HEK293 (cell line): Measurements from ENCODE around the gene AP5Z1.

ENCODE experiments used
- OVOL3 ChIP-seq: fragments of 450-650 bp; formaldehyde crosslinking; IDR thresholded peaks from 2 replicates; pipeline ENCODE4 v1.5.1; 2016; ENCODE audit warnings: missing biosample characterization, missing genetic modification characterization
- REPIN1 ChIP-seq: fragments of 450-650 bp; formaldehyde crosslinking; IDR thresholded peaks from 2 replicates; pipeline ENCODE4 v1.5.1; 2017; ENCODE audit warnings: missing biosample characterization, missing genetic modification characterization, low read depth
- SETDB1 ChIP-seq: IDR thresholded peaks from one replicate; pipeline ENCODE4 v1.6.1; 2017; ENCODE audit warnings: mild to moderate bottlenecking, low read length, moderate library complexity, mixed read lengths; ENCODE audit not compliant: insufficient read length
- YY1 ChIP-seq: fragments of 450-650 bp; formaldehyde crosslinking; IDR thresholded peaks from 2 replicates; pipeline ENCODE4 v1.5.1; 2018; ENCODE audit warnings: missing biosample characterization, missing genetic modification characterization
- ZIC2 ChIP-seq: fragments of 450-650 bp; formaldehyde crosslinking; IDR thresholded peaks from 2 replicates; pipeline ENCODE4 v1.5.1; 2016; ENCODE audit warnings: missing biosample characterization, missing genetic modification characterization
- ZNF138 ChIP-seq: fragments of 450-650 bp; formaldehyde crosslinking; IDR thresholded peaks from 2 replicates; pipeline ENCODE4 v1.5.1; 2016; ENCODE audit warnings: missing biosample characterization, missing genetic modification characterization, borderline replicate concordance
- ZNF174 ChIP-seq: fragments of 450-650 bp; formaldehyde crosslinking; IDR thresholded peaks from 2 replicates; pipeline ENCODE4 v1.5.0; 2017; ENCODE audit warnings: missing biosample characterization, mild to moderate bottlenecking, missing genetic modification characterization
- ZNF184 ChIP-seq: fragments of 450-650 bp; IDR thresholded peaks from 2 replicates; pipeline ENCODE4 v1.5.1; 2018; ENCODE audit warnings: missing biosample characterization, mild to moderate bottlenecking, missing genetic modification characterization
- ZNF2 ChIP-seq: fragments of 450-650 bp; formaldehyde crosslinking; IDR thresholded peaks from 2 replicates; pipeline ENCODE4 v1.5.1; 2016; ENCODE audit warnings: missing biosample characterization, missing genetic modification characterization
- ZNF274 ChIP-seq, 2 experiments: fragments of 200-500 bp in 1 of 2; fragments of 450-650 bp in 1 of 2; sonication (Bioruptor generic) in 1 of 2; formaldehyde crosslinking in 1 of 2; IDR thresholded peaks; 2 replicates each; pipeline versions ENCODE4 v1.5.1 to v1.6.1; 2014 to 2016; ENCODE audit warnings: borderline replicate concordance in 1 of 2, inconsistent platforms in 1 of 2, low read length in 1 of 2, missing biosample characterization in 1 of 2, missing genetic modification characterization in 1 of 2
- ZNF416 ChIP-seq: fragments of 450-650 bp; formaldehyde crosslinking; IDR thresholded peaks from 2 replicates; pipeline ENCODE4 v1.5.1; 2016; ENCODE audit warnings: missing biosample characterization, missing genetic modification characterization
- ZNF423 ChIP-seq: fragments of 450-650 bp; formaldehyde crosslinking; IDR thresholded peaks from 2 replicates; pipeline ENCODE4 v1.5.1; 2016; ENCODE audit warnings: missing biosample characterization, missing genetic modification characterization
- ZNF473 ChIP-seq: fragments of 450-650 bp; formaldehyde crosslinking; IDR thresholded peaks from 2 replicates; pipeline ENCODE4 v1.5.1; 2017; ENCODE audit warnings: missing biosample characterization, missing genetic modification characterization
- ZNF654 ChIP-seq: fragments of 450-650 bp; formaldehyde crosslinking; IDR thresholded peaks from 2 replicates; pipeline ENCODE4 v1.5.1; 2016; ENCODE audit warnings: low read depth, missing biosample characterization, missing genetic modification characterization
- ZNF658 ChIP-seq: fragments of 450-650 bp; formaldehyde crosslinking; IDR thresholded peaks from 2 replicates; pipeline ENCODE4; 2016; ENCODE audit warnings: missing biosample characterization, missing genetic modification characterization
- ZNF747 ChIP-seq: fragments of 450-650 bp; formaldehyde crosslinking; IDR thresholded peaks from 2 replicates; pipeline ENCODE4 v1.5.1; 2016; ENCODE audit warnings: missing biosample characterization, missing genetic modification characterization
- ZNF830 ChIP-seq: fragments of 450-650 bp; IDR thresholded peaks from 2 replicates; pipeline ENCODE4 v1.5.0; 2018; ENCODE audit warnings: missing biosample characterization, missing genetic modification characterization, low read depth, mild to moderate bottlenecking, moderate library complexity
- TF ChIP-seq, protein P1 (sequence below): fragments of 450-650 bp; formaldehyde crosslinking; IDR thresholded peaks from 2 replicates; pipeline ENCODE4 v1.5.1; 2016; ENCODE audit warnings: missing biosample characterization, missing genetic modification characterization
- TF ChIP-seq, protein P2 (sequence below): fragments of 450-650 bp; formaldehyde crosslinking; IDR thresholded peaks from 2 replicates; pipeline ENCODE4; 2016; ENCODE audit warnings: missing biosample characterization, missing genetic modification characterization
- TF ChIP-seq, protein P3 (sequence below): fragments of 450-650 bp; formaldehyde crosslinking; IDR thresholded peaks from 2 replicates; pipeline ENCODE4 v1.5.1; 2017; ENCODE audit warnings: missing biosample characterization, missing genetic modification characterization
- TF ChIP-seq, protein P4 (sequence below): fragments of 450-650 bp; formaldehyde crosslinking; IDR thresholded peaks from 2 replicates; pipeline ENCODE4 v1.5.1; 2016; ENCODE audit warnings: missing biosample characterization, missing genetic modification characterization
- TF ChIP-seq, protein P5 (sequence below): fragments of 450-650 bp; formaldehyde crosslinking; IDR thresholded peaks from 2 replicates; pipeline ENCODE4 v1.5.0; 2017; ENCODE audit warnings: missing biosample characterization, missing genetic modification characterization, borderline replicate concordance
- TF ChIP-seq, protein P6 (sequence below): fragments of 450-650 bp; formaldehyde crosslinking; IDR thresholded peaks from 2 replicates; pipeline ENCODE4 v1.5.1; 2016; ENCODE audit warnings: missing biosample characterization, missing genetic modification characterization, low read depth
- TF ChIP-seq, protein P7 (sequence below): fragments of 450-650 bp; formaldehyde crosslinking; IDR thresholded peaks from 2 replicates; pipeline ENCODE4 v1.5.1; 2017; ENCODE audit warnings: missing biosample characterization, missing genetic modification characterization

AP5Z1 gene

DNA sequence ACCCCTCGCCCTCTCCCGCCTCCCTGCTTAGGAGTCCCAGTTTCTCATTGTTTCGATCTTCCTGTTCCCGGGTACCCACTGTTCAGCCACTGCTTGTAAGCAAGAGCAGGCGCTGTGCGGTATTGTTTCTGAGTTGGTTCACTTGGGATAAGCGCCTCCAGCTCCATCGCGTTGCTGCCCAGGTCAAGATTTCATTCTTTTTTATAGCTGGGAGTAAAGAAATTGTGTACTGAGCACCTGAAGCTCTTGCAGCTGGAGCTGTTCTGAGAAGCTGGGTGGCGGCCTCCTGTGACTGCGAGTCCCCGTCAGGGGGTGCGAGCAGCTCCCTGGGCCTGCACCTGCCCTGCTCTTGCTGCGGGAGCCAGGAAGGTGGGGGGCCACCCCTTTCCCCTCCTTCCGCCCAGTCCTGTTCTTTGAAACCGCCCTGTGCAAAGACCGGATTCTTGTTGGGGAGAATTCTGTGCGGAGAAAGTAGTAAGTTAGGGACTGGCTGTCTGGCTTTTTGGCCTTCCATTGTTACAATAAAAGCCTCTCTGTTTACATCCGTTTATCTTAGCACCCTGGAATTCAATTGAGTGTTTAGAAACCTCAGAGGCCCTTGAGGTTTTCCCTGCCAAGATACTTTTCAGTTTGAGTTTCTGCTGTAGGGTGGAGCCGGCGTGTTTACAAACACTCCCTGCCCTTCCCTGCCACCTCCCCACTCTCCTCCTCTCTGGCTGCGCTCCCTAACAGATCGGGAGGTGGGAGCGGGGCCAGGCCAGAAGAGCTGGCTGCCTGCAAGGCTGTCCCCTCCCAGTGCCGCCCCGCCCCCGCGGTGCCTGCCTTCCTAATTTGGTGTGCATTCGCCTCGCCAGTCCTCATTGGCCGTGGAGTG is 30.8 kb upstream of the AP5Z1 start (continued):
- TF ChIP-seq, protein P1, sequence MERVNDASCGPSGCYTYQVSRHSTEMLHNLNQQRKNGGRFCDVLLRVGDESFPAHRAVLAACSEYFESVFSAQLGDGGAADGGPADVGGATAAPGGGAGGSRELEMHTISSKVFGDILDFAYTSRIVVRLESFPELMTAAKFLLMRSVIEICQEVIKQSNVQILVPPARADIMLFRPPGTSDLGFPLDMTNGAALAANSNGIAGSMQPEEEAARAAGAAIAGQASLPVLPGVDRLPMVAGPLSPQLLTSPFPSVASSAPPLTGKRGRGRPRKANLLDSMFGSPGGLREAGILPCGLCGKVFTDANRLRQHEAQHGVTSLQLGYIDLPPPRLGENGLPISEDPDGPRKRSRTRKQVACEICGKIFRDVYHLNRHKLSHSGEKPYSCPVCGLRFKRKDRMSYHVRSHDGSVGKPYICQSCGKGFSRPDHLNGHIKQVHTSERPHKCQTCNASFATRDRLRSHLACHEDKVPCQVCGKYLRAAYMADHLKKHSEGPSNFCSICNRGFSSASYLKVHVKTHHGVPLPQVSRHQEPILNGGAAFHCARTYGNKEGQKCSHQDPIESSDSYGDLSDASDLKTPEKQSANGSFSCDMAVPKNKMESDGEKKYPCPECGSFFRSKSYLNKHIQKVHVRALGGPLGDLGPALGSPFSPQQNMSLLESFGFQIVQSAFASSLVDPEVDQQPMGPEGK (tag by site-specific recombination): peak; percentile 94
- TF ChIP-seq, protein P2, sequence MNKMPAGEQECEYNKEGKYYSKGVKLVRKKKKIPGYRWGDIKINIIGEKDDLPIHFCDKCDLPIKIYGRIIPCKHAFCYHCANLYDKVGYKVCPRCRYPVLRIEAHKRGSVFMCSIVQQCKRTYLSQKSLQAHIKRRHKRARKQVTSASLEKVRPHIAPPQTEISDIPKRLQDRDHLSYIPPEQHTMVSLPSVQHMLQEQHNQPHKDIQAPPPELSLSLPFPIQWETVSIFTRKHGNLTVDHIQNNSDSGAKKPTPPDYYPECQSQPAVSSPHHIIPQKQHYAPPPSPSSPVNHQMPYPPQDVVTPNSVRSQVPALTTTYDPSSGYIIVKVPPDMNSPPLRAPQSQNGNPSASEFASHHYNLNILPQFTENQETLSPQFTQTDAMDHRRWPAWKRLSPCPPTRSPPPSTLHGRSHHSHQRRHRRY: no peak
- TF ChIP-seq ZNF184 (tag by site-specific recombination): no peak
- TF ChIP-seq, protein P3, sequence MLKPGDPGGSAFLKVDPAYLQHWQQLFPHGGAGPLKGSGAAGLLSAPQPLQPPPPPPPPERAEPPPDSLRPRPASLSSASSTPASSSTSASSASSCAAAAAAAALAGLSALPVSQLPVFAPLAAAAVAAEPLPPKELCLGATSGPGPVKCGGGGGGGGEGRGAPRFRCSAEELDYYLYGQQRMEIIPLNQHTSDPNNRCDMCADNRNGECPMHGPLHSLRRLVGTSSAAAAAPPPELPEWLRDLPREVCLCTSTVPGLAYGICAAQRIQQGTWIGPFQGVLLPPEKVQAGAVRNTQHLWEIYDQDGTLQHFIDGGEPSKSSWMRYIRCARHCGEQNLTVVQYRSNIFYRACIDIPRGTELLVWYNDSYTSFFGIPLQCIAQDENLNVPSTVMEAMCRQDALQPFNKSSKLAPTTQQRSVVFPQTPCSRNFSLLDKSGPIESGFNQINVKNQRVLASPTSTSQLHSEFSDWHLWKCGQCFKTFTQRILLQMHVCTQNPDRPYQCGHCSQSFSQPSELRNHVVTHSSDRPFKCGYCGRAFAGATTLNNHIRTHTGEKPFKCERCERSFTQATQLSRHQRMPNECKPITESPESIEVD (tag by site-specific recombination): peak; percentile 91
- no peak for TF ChIP-seq ZNF174 (tag by site-specific recombination)
- TF ChIP-seq, protein P4, sequence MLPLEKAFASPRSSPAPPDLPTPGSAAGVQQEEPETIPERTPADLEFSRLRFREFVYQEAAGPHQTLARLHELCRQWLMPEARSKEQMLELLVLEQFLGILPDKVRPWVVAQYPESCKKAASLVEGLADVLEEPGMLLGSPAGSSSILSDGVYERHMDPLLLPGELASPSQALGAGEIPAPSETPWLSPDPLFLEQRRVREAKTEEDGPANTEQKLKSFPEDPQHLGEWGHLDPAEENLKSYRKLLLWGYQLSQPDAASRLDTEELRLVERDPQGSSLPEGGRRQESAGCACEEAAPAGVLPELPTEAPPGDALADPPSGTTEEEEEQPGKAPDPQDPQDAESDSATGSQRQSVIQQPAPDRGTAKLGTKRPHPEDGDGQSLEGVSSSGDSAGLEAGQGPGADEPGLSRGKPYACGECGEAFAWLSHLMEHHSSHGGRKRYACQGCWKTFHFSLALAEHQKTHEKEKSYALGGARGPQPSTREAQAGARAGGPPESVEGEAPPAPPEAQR: no peak
- TF ChIP-seq ZNF830 (tag by site-specific recombination): no peak
- no peak for TF ChIP-seq ZNF416 (tag by site-specific recombination)
- no peak for TF ChIP-seq ZNF274 (IDR thresholded peaks at IDR 0.05; ENCODE audit: low read length)
- no peak for TF ChIP-seq ZNF274 (tag by site-specific recombination; IDR thresholded peaks at IDR 0.05; ENCODE audit: borderline replicate concordance)
- TF ChIP-seq OVOL3: no peak
- TF ChIP-seq ZNF2: no peak
- TF ChIP-seq, protein P5, sequence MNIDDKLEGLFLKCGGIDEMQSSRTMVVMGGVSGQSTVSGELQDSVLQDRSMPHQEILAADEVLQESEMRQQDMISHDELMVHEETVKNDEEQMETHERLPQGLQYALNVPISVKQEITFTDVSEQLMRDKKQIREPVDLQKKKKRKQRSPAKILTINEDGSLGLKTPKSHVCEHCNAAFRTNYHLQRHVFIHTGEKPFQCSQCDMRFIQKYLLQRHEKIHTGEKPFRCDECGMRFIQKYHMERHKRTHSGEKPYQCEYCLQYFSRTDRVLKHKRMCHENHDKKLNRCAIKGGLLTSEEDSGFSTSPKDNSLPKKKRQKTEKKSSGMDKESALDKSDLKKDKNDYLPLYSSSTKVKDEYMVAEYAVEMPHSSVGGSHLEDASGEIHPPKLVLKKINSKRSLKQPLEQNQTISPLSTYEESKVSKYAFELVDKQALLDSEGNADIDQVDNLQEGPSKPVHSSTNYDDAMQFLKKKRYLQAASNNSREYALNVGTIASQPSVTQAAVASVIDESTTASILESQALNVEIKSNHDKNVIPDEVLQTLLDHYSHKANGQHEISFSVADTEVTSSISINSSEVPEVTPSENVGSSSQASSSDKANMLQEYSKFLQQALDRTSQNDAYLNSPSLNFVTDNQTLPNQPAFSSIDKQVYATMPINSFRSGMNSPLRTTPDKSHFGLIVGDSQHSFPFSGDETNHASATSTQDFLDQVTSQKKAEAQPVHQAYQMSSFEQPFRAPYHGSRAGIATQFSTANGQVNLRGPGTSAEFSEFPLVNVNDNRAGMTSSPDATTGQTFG: no peak
- no peak for TF ChIP-seq ZNF658 (tag by site-specific recombination)
- no peak for TF ChIP-seq REPIN1 (tag by site-specific recombination)
- no peak for TF ChIP-seq YY1 (tag by site-specific recombination)
- no peak for TF ChIP-seq ZNF423
- TF ChIP-seq, protein P6, sequence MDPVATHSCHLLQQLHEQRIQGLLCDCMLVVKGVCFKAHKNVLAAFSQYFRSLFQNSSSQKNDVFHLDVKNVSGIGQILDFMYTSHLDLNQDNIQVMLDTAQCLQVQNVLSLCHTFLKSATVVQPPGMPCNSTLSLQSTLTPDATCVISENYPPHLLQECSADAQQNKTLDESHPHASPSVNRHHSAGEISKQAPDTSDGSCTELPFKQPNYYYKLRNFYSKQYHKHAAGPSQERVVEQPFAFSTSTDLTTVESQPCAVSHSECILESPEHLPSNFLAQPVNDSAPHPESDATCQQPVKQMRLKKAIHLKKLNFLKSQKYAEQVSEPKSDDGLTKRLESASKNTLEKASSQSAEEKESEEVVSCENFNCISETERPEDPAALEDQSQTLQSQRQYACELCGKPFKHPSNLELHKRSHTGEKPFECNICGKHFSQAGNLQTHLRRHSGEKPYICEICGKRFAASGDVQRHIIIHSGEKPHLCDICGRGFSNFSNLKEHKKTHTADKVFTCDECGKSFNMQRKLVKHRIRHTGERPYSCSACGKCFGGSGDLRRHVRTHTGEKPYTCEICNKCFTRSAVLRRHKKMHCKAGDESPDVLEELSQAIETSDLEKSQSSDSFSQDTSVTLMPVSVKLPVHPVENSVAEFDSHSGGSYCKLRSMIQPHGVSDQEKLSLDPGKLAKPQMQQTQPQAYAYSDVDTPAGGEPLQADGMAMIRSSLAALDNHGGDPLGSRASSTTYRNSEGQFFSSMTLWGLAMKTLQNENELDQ (tag by site-specific recombination): no peak
- TF ChIP-seq ZNF473 (tag by site-specific recombination): no peak
- TF ChIP-seq ZNF138: no peak
- TF ChIP-seq, protein P7, sequence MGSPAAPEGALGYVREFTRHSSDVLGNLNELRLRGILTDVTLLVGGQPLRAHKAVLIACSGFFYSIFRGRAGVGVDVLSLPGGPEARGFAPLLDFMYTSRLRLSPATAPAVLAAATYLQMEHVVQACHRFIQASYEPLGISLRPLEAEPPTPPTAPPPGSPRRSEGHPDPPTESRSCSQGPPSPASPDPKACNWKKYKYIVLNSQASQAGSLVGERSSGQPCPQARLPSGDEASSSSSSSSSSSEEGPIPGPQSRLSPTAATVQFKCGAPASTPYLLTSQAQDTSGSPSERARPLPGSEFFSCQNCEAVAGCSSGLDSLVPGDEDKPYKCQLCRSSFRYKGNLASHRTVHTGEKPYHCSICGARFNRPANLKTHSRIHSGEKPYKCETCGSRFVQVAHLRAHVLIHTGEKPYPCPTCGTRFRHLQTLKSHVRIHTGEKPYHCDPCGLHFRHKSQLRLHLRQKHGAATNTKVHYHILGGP (tag by site-specific recombination): no peak
- no peak for TF ChIP-seq ZNF654 (tag by site-specific recombination)
- 0 out of 2 replicates have a peak, but pooled peaks have one; percentile 15 for TF ChIP-seq ZIC2 (tag by site-specific recombination)
- no peak for TF ChIP-seq SETDB1
- no peak for TF ChIP-seq ZNF747 (tag by site-specific recombination)
